Glomerular endothelial cell (primary cell): Measurements from ENCODE around the gene ARMH1. TPM values are rescaled to one million over a fixed set of nuclear protein-coding genes. Genes with fewer than 3 reads are reported as not detected.
A peak's percentile ranks its signal among the peaks of the same experiment; 100 is the strongest.
"Not testable (repeated sequence)": the region's sequence is repeated elsewhere in the genome, so short reads cannot be mapped to it uniquely, and the experiment has no call there.

Source experiments
- DNase-seq: peaks from one replicate; pipeline ENCODE4 v3.0.0-alpha.2; 2011; ENCODE audit warnings: low read depth, low spot score; ENCODE audit errors: extremely low read depth
- total RNA-seq: library from RNA; depleted of rRNA; stranded (reverse); fragments of >200 nt; gene quantifications from 2 replicates; pipeline ENCODE4 v1.2.3, GENCODE V29; 2015

Gene ARMH1
- total RNA-seq, 1 donor from 2014 or later, result not detected

- no peak for DNase-seq
Measured at GRCh38 chr1:44719318-44719717, 44.8 kb downstream of the ARMH1 start.

- no peak for DNase-seq
Measured at GRCh38 chr1:44720281-44720680, 45.8 kb downstream of the ARMH1 start.

- no peak for DNase-seq
Measured at GRCh38 chr1:44721485-44722361, 47.2 kb downstream of the ARMH1 start.

GRCh38 chr1:44723064-44723463, 48.5 kb downstream of the ARMH1 start:
- no peak for DNase-seq

- no peak for DNase-seq
Measured at GRCh38 chr1:44723496-44724295, 49.2 kb downstream of the ARMH1 start.

GRCh38 chr1:44724296-44724954, 49.9 kb downstream of the ARMH1 start:
- DNase-seq, result no peak

GRCh38 chr1:44724955-44725698, 50.6 kb downstream of the ARMH1 start:
- no peak for DNase-seq

GRCh38 chr1:44730741-44731512, 56.4 kb downstream of the ARMH1 start, which contains the start of gene RNU5D-1:
RNU5D-1 (minus strand) TSS chr1:44731170.
- peak; percentile 98 for DNase-seq

GRCh38 chr1:44733365-44733764, 58.9 kb downstream of the ARMH1 start:
- no peak for DNase-seq

- no peak for DNase-seq
Measured at GRCh38 chr1:44733784-44734183, 59.3 kb downstream of the ARMH1 start.

- no peak for DNase-seq
Measured at GRCh38 chr1:44735992-44736391, 61.5 kb downstream of the ARMH1 start.

- DNase-seq, result not testable (repeated sequence)
Measured at GRCh38 chr1:44738953-44739306, 64.4 kb downstream of the ARMH1 start.

- peak; percentile 82 for DNase-seq
Measured at GRCh38 chr1:44739307-44740178, 65.0 kb downstream of the ARMH1 start, which contains the start of gene KIF2C. KIF2C (plus strand) TSS chr1:44739837; CDS start chr1:44739933, 96 bp downstream.

GRCh38 chr1:44740179-44740617, 65.7 kb downstream of the ARMH1 start:
- DNase-seq, result no peak

GRCh38 chr1:44743211-44743610, 68.7 kb downstream of the ARMH1 start:
- no peak for DNase-seq

GRCh38 chr1:44747878-44748277, 73.4 kb downstream of the ARMH1 start:
- no peak for DNase-seq

- no peak for DNase-seq
Measured at GRCh38 chr1:44757420-44757819, 82.9 kb downstream of the ARMH1 start.

GRCh38 chr1:44759077-44759476, 84.6 kb downstream of the ARMH1 start:
- no peak for DNase-seq

- DNase-seq, result no peak
Measured at GRCh38 chr1:44760876-44761275, 86.4 kb downstream of the ARMH1 start.
